GM18951 (cell line): ENCODE data around the gene PLLP.
"Not testable (repeated sequence)": the region's sequence is repeated elsewhere in the genome, so short reads cannot be mapped to it uniquely, and the experiment has no call there.

ENCODE experiments used
- POLR2A ChIP-seq: IDR thresholded peaks from 4 replicates; pipeline ENCODE4 v1.6.1; 2011; ENCODE audit warnings: mild to moderate bottlenecking; ENCODE audit not compliant: insufficient read length, insufficient read depth; ENCODE audit errors: extremely low read depth
- in situ Hi-C: fragments of 300-500 bp; cut with MboI; formaldehyde crosslinking; loops from one replicate; pipeline ENCODE4 v1.12.0; 2022; ENCODE audit warnings: low sequenced_read_pairs, mixed read lengths, inconsistent platforms; ENCODE audit not compliant: unreplicated experiment

Gene PLLP

DNA sequence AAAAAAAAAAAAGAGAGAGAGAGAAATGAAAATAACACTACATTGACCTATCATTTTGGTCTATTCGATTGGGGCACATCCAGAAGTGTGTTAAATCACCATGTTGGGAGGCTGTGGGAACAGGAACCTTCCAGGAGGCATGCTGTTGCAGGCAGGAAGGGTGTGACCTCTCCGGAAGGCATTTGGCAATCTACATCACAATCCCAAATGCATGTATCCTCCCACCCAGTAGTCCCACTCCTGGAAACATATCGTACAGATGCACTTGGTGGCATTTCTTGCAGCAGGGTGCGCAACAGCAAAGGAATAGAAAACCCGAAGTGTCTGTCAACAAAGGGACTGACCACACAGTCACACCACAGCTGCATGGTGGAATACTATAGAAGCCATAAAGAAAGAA lies 7.9 kb downstream of the PLLP start:
- in situ Hi-C loops, result no loop called here
- no peak for TF ChIP-seq POLR2A

GRCh38 chr16:57275946-57276345 lies 8.5 kb downstream of the PLLP start:
- in situ Hi-C loops, result not testable (repeated sequence)

DNA sequence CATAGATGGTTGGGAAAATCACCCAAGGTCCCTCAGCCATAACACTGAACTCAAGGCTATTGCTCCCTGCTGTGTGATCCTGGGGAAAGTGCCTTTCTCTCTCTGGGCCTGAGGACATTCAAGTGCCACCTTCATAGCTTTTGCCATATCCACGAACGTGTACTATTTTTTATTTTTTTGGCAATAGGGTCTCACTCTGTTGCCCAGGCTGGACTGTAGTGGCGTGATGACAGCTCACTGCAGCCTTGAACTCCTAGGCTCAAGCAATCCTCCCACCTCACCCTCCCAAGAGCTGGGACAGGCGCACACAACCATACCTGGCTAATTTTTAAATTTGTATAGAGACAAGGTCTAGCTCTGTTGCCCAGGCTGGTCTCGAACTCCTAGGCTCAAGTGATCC lies 10.6 kb downstream of the PLLP start:
- in situ Hi-C loops, result no loop called here

DNA sequence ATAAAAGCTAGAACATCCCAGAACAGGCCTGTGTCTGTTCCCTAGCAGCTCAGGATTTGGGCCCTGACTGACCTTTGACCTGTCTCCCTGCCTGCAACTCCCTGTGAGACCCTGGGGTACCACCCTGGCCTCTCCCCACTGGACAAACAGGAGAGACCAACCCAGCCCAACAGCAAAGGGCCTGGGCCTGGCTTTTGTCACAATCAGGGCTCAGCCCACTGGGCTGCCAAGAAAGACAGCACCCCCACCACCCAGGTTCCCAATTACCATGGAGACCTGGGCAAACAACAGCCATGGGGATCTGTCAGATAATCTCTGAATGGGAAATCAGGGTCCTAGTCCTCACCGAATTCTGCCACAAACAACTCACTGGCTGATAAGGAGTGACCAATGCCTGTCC lies 11.1 kb downstream of the PLLP start:
- TF ChIP-seq POLR2A, result no peak
- in situ Hi-C loops, result no loop called here

More for the DNA sequence above, 10.6 kb downstream of the PLLP start:
- no peak for TF ChIP-seq POLR2A

GRCh38 chr16:57271867-57272495 lies 12.5 kb downstream of the PLLP start:
- no peak for TF ChIP-seq POLR2A
- in situ Hi-C loops, result no loop called here

DNA sequence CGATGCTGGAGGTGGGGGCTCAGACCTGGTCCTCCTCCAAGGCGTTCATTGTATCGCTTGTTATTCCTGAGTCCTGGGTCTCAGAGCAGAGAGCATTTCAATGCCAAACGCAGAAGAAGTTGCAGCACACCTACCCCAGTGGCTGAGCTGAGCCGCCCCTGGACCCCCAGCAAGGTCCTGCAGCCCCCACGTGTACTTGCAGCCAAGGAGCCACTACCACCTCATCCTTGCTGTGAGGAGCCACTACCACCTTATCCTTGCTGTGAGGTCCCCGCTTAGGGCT lies 13.5 kb downstream of the PLLP start:
- in situ Hi-C loops, result no loop called here
- no peak for TF ChIP-seq POLR2A

GRCh38 chr16:57270221-57271062 lies 14.0 kb downstream of the PLLP start:
- no peak for TF ChIP-seq POLR2A
- in situ Hi-C loops, result no loop called here

DNA sequence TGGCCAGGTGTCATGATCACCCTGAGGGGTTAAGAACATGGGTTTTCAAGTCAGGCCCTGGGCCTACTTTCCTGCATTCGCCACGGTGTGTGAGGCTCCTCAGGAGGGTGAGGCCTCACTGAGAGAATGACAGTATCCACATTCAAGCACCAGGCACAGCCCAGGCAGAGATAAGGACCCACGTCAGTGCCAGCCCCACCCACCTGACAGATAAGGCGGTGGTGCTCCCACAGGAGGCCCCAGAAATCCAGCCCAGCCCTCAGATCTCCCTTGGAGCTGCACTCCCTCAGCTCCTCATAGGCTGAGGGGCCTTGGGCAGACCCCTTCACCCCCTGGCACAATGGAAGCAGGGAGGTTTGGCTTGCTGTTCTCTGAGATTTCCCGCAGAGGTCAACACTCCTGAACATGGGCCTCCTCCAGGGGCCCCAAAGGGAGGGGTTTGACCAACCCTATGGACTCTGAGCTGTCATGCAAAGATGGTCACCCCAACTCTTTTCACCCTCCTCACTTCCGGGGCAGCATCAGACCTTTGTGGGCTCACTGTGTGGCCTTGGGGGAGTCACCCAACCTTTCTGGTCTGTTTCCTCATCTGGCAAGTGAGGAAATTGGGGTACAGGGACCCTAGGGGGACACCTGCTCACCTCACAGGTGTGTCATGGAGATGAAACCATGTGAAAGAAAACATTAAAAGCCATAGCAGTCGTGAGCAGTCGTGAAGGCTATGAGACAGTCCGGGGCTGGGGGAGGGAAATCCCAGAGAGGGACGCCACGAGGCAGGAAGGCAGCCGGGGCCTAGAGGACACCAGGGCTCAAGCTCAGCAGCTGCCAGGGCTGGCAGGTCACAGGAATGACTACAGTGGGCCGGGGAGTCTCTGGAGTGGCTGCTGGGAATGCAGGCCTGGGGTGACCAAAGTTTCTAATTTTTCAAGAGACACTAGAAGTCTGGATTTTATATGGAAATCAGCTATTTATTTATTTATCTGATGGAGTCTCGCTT lies 15.4 kb downstream of the PLLP start:
- in situ Hi-C loops, result no loop called here

GRCh38 chr16:57267343-57267742 lies 17.1 kb downstream of the PLLP start:
- in situ Hi-C loops, result not testable (repeated sequence)

More for the DNA sequence above, 15.4 kb downstream of the PLLP start:
- no peak for TF ChIP-seq POLR2A

GRCh38 chr16:57266531-57267260 lies 17.8 kb downstream of the PLLP start:
- in situ Hi-C loops, result no loop called here
- no peak for TF ChIP-seq POLR2A

- in situ Hi-C loops, result no loop called here
- no peak for TF ChIP-seq POLR2A
Measured at GRCh38 chr16:57265850-57266530, 18.5 kb downstream of the PLLP start.

DNA sequence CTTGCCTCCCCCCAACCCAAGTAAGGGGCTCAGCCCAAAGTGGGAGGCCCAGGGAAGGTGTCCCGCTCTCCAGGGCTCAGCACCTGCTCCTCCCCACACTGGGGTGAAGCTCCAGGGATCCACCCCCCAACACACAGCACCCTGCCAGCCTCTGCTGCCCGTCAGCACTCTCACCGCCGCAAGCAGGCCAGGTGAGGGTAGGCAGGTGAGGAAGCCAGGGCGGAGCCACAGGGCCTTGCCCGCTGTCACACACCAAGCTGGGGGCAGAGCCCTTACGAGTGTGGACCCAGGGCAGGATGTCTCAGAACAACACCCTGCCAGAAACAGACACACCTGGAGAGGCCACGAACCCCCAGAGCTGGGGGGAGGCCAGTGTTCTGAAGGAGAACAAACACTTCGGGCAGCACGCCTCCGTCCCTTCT lies 19.5 kb downstream of the PLLP start:
- TF ChIP-seq POLR2A, result no peak
- in situ Hi-C loops, result no loop called here
